Psoas muscle (tissue), 8 donors: ENCODE data around the gene TMEM167A. TPM values are rescaled to one million over a fixed set of nuclear protein-coding genes. Genes with fewer than 3 reads are reported as not detected.
"Not testable (repeated sequence)": the region's sequence is repeated elsewhere in the genome, so short reads cannot be mapped to it uniquely, and the experiment has no call there.

Source experiments
- ATAC-seq, 4 donors: fragments of 200-7000 bp; cut with Tn5 transposase; one replicate each; pipeline ENCODE4 v1.9.1; 2020; ENCODE audit warnings: moderate library complexity in 3 of 4, mild to moderate bottlenecking in 2 of 4
- DNase-seq, 2 donors: peaks; one replicate each; pipeline ENCODE4 v3.0.0-alpha.2; 2020
- H3K27ac ChIP-seq: fragments of 200-600 bp; one replicate; pipeline ENCODE4 v1.8.0; 2022
- H3K27me3 ChIP-seq, 3 donors: fragments of 200-600 bp in 1 of 3; one replicate each; pipeline versions ENCODE4 v1.6.1 to v1.8.0; 2013 to 2022; ENCODE audit warnings: low read length in 2 of 3, mild to moderate bottlenecking in 2 of 3, moderate library complexity in 1 of 3; ENCODE audit not compliant: insufficient read depth in 3 of 3
- H3K36me3 ChIP-seq, 2 donors: fragments of 200-600 bp in 1 of 2; one replicate each; pipeline versions ENCODE4 v1.6.1 to v1.8.0; 2013 to 2022; ENCODE audit warnings: low read depth in 1 of 2, mild to moderate bottlenecking in 1 of 2, moderate library complexity in 1 of 2; ENCODE audit not compliant: insufficient read depth in 1 of 2
- H3K4me1 ChIP-seq: fragments of 200-600 bp; one replicate; pipeline ENCODE4 v1.8.0; 2022
- H3K4me3 ChIP-seq: fragments of 200-600 bp; one replicate; pipeline ENCODE4 v1.8.0; 2022; ENCODE audit warnings: mild to moderate bottlenecking
- H3K9me3 ChIP-seq: fragments of 200-600 bp; one replicate; pipeline ENCODE4 v1.8.0; 2022
- CTCF ChIP-seq: fragments of 200-600 bp; IDR thresholded peaks from one replicate; pipeline ENCODE4 v1.8.0; 2022; ENCODE audit warnings: antibody characterized with exemption
- WGBS, 3 donors: extraction: QIAGEN DNeasy Blood & Tissue Kit; methylation state at CpG; one replicate each; pipeline versions ENCODE4 v1.1.6 to v1.1.7; 2013; 5-methylcytosine and 5-hydroxymethylcytosine counted together
- intact Hi-C, 2 donors: fragments of 100-400 bp; cut with DNase I; formaldehyde crosslinking; loops; one replicate each; pipeline versions ENCODE4 v1.11.0 to v1.14.2; 2022
- polyA plus RNA-seq, 3 donors: library from polyadenylated mRNA; stranded (reverse); fragments of 200-250 nt; gene quantifications; one replicate each; pipeline ENCODE4 v1.2.3, GENCODE V29; 2013
- total RNA-seq, 4 donors: library from RNA; stranded (reverse); fragmentation: NEBNext Ultra II Directional in 2 of 4; extraction: Animal tissue kit (Norgen Biotek cat#: 25700) in 2 of 4; gene quantifications; one replicate each; pipeline versions ENCODE4 v1.2.1 to v1.2.4, GENCODE V29; 2021 to 2023
- donor health status: healthy with polysubstance abuse.
- donor health status: DM: no; HTN: no; CAD: no; lungs with moderate emphysema.
- donor health status: Bipolar disorder and iron deficiency.
- donor health status: healthy.
- donor health status: DM: yes; HTN: yes; CAD: no.
- donor health status: DM: no; HTN: no; CAD: no.
- donor health status: DM: no; HTN: no; CAD: no.
- donor health status: DM: yes; HTN: yes; CAD: no.

The TMEM167A gene
- total and polyA plus RNA-seq, 7 donors = 17.7 to 60.8 (median 33.2) TPM

GRCh38 chr5:83069096-83069799, 7.9 kb downstream of the TMEM167A start:
- Histone ChIP-seq H3K36me3 (peaks cover 0 to 4% of the 10 kb centered on the region in 2 donors), H3K9me3 (no peaks in the 10 kb centered on the region), H3K27me3 (no peaks in the 10 kb centered on the region), H3K4me3 (no peak overlapping the region), H3K4me1 (peaks cover 21% of the 10 kb centered on the region), H3K27ac (no peak overlapping the region)
- 87 to 89% (median 88%) methylated on average over 2 of the region's 2 CpGs for WGBS, 3 donors
- ATAC-seq (no peak), DNase-seq (no peak)
- no peak for TF ChIP-seq CTCF
- intact Hi-C loops = no loop called here

- intact Hi-C loops, H3K4me3 ChIP-seq, ATAC-seq, H3K9me3 ChIP-seq, H3K27ac ChIP-seq, DNase-seq, H3K27me3 ChIP-seq: not testable (repeated sequence)
- Histone ChIP-seq H3K4me1 (peaks cover 15% of the 10 kb centered on the region), H3K36me3 (peaks cover 0 to 14% of the 10 kb centered on the region in 2 donors)
- 95 to 98% (median 97%) methylated on average over 4 of the region's 4 CpGs for WGBS, 3 donors
Measured at GRCh38 chr5:83067377-83067776, 9.8 kb downstream of the TMEM167A start.

- Histone ChIP-seq H3K4me3 (no peak overlapping the region), H3K27me3 (no peaks in the 10 kb centered on the region), H3K27ac (no peak overlapping the region), H3K4me1 (peaks cover 9% of the 10 kb centered on the region), H3K36me3 (peaks cover 0 to 17% of the 10 kb centered on the region in 2 donors), H3K9me3 (no peaks in the 10 kb centered on the region)
- no peak for ATAC-seq
- intact Hi-C loops = no loop called here
- TF ChIP-seq CTCF = no peak
- DNase-seq = no peak
- 69 to 78% (median 77%) methylated on average over 3 of the region's 3 CpGs for WGBS, 3 donors
Measured at GRCh38 chr5:83066548-83067110, 10.6 kb downstream of the TMEM167A start.

- ATAC-seq = no peak
- no peak overlapping the region for H3K4me3 ChIP-seq
- no peaks in the 10 kb centered on the region for H3K4me1 ChIP-seq
- no peaks in the 10 kb centered on the region for H3K27me3 ChIP-seq
- 80 to 81% (median 81%) methylated on average over 2 of the region's 2 CpGs for WGBS, 3 donors
- no peak for TF ChIP-seq CTCF
- H3K9me3 ChIP-seq = no peaks in the 10 kb centered on the region
- DNase-seq = no peak
- peaks cover 3 to 64% of the 10 kb centered on the region in 2 donors for H3K36me3 ChIP-seq
- intact Hi-C loops = no loop called here
- no peak overlapping the region for H3K27ac ChIP-seq
Measured at GRCh38 chr5:83059341-83059740, 17.9 kb downstream of the TMEM167A start.

- intact Hi-C loops = no loop called here
- Histone ChIP-seq H3K27ac (no peak overlapping the region), H3K36me3 (peaks cover 3 to 60% of the 10 kb centered on the region in 2 donors), H3K4me3 (no peak overlapping the region), H3K4me1 (no peaks in the 10 kb centered on the region), H3K27me3 (no peaks in the 10 kb centered on the region), H3K9me3 (no peaks in the 10 kb centered on the region)
- ATAC-seq (no peak), DNase-seq (no peak)
- TF ChIP-seq CTCF = no peak
Measured at GRCh38 chr5:83058726-83059125, 18.5 kb downstream of the TMEM167A start.
